LNCaP clone FGC (cell line): Measurements from ENCODE around the gene TRIM38.
"Not testable (repeated sequence)": the region's sequence is repeated elsewhere in the genome, so short reads cannot be mapped to it uniquely, and the experiment has no call there.

Experiments used
- DNase-seq: peaks from one replicate; pipeline ENCODE4 v3.0.0-alpha.2; 2011; ENCODE audit warnings: low read depth
- H3K4me3 ChIP-seq: 2 replicates; pipeline ENCODE4 v1.5.1; 2011; ENCODE audit warnings: mild to moderate bottlenecking, low read depth, low read length, control low read depth
- TF ChIP-seq, protein P1 (sequence below): IDR thresholded peaks from 2 replicates; pipeline ENCODE4 v1.5.1; 2012; ENCODE audit warnings: mild to moderate bottlenecking; ENCODE audit not compliant: control insufficient read depth, insufficient read depth; ENCODE audit errors: extremely low read depth

TRIM38 gene

DNA sequence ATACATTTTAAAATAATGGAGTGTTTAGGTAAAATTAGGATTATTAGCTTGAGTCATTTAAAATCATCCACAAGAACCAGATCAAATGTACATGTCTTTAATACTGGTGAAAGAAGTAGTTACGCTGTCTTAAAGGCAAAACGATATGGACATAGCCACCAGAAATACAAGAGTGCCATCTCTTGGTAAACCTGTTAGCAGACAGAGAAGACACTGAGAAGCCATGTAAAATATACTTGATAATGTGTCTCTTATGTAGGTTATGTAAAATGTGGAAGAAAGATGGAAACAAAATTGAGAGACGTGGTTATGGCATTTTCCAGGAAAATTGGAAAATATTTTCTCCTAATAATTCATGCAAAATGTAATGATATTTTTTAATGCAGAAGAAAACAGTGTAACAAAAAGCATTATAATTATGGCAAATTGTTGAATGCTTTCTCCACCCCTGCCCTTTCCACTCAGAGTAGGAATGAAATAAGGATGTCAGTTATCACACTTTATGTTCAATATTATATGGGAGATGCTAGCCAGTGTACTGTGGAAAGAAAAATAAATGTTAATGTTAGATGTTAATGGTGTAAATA lies 19.9 kb upstream of the TRIM38 start:
- H3K4me3 ChIP-seq = no peak overlapping the region
- TF ChIP-seq, protein P1, sequence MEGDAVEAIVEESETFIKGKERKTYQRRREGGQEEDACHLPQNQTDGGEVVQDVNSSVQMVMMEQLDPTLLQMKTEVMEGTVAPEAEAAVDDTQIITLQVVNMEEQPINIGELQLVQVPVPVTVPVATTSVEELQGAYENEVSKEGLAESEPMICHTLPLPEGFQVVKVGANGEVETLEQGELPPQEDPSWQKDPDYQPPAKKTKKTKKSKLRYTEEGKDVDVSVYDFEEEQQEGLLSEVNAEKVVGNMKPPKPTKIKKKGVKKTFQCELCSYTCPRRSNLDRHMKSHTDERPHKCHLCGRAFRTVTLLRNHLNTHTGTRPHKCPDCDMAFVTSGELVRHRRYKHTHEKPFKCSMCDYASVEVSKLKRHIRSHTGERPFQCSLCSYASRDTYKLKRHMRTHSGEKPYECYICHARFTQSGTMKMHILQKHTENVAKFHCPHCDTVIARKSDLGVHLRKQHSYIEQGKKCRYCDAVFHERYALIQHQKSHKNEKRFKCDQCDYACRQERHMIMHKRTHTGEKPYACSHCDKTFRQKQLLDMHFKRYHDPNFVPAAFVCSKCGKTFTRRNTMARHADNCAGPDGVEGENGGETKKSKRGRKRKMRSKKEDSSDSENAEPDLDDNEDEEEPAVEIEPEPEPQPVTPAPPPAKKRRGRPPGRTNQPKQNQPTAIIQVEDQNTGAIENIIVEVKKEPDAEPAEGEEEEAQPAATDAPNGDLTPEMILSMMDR = peak; percentile 83
- no peak for DNase-seq

DNA sequence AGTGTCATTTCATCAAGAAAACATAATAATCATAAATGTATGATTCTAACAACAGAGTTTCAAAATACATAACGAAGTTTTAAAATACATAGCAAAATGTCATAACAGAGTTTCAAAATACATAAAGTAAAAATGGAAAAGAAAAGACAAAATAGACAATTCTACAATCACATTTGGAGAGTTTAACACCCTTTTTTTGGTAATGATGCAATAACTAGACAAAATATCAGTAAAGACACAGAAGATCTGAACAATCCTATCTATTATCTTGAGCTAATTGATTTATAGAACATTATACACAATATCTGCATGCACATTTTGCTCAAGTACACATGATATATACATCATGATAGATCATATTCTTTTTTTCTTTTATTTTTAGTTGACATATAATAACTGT lies 18.7 kb upstream of the TRIM38 start:
- no peak for DNase-seq
- H3K4me3 ChIP-seq = no peak overlapping the region
- TF ChIP-seq, protein P1 = no peak

DNA sequence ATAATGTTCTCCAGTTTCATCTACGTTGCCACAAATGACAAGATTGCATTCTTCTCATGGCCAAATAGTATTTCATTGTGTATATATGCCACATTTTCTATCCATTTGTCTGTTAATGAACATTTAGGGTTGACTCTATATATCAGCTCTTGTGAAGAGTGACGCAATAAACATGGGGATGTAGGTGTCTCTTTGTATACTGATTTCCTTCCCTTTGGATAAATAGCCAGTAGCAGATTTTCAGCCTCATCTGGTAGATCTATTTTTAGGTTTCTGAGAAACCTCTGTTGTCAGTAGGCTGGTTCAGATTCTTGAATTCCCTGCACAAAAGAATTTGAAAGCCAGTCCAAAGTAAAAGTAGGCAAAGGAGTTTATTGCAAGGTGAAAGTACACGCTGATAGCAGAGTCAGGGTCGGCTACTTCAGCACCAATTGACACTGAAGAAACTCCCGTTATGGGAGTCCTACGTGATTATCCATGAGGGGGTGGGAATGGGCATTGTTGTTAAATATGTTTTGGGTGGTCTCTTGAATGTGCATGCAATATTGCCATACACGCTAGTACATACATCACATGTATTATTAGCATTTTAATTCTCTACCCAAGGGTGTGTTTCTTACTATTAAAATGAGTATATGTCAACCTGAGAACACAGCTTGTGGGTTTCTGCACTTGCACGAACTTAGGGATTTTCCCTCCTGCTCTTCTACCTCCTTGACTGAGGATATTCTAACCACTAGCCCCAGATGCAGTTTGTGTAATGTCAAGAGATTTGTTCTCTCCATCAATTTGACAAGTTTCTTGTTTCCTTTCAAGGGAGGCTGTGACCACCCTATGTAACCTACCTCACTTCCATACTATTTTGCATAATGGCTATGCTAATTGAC lies 17.7 kb upstream of the TRIM38 start:
- TF ChIP-seq, protein P1 = no peak
- DNase-seq = no peak

DNA sequence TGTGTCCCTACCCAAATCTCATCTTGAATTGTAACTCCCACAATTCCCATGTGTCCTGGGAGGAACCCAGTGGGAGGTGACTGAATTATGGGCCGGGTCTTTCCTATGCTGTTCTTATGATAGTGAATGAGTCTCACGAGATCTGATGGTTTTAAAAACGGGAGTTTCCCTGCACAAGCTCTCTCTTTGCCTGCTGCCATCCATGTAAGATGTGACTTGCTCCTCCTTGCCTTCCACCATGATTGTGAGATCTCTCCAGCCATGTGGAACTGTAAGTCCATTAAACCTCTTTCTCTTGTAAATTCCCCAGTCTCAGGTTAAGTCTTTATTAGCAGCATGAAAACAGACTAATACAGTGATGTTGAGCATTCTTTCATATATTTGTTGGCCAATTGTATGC lies 16.9 kb upstream of the TRIM38 start:
- not testable (repeated sequence) for DNase-seq, H3K4me3 ChIP-seq

More for the DNA sequence above, 17.7 kb upstream of the TRIM38 start:
- H3K4me3 ChIP-seq = no peak overlapping the region

DNA sequence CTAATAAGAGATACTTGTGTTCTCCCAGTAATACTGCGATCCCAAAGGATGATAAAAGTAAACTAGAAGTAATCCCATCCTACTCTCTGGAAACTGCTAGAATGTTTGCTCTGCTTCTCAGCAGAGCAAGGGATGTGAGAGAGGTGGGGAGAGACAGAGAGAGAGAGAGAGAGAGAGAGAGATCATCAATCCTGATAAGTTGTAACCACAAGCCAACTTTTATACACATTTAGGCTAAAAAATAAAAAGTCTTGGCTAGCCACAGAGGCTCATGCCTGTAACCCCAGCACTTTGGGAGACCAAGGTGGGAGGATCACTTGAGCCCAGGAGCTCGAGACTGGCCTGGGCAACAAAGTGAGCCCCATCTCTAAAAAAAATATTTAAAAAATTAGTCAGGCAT lies 16.0 kb upstream of the TRIM38 start:
- DNase-seq = no peak
- TF ChIP-seq, protein P1 = no peak
- H3K4me3 ChIP-seq = no peak overlapping the region

DNA sequence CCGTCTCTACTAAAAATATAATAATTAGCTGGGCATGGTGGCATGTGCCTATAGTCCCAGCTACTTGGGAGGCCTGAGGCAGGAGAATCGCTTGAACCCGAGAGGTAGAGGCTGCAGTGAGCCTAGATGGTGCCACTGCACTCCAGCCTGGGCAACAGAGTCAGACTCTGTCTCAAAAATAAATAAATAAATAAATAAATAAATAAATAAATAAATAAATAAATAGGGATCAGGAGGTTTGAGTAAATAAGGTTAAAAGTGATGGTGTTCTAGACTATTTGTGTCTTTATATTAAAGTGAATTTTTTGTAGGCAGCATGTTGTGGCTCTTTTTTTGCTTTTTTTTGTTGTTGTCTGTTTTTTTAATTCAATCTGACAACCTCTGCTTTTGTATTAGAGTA lies 15.1 kb upstream of the TRIM38 start:
- DNase-seq, H3K4me3 ChIP-seq: not testable (repeated sequence)

DNA sequence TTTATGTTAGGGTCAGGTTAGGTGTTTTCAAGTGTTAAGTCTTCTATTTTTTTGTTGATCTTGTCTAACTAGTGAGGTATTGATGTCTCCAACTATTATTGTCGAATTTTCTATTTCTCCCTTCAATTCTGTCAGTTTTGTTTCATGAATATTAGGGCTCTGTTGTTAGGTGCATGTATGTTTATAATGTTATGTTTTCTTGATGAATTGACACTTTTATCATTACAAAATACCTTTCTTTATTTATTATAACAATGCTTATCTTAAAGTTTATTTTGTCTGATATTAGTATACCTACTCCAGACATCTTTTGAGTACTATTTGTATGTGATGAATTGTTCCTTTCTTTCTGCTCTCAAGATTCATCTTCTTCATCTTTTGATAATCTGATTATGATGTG lies 12.9 kb upstream of the TRIM38 start:
- TF ChIP-seq, protein P1 = no peak

DNA sequence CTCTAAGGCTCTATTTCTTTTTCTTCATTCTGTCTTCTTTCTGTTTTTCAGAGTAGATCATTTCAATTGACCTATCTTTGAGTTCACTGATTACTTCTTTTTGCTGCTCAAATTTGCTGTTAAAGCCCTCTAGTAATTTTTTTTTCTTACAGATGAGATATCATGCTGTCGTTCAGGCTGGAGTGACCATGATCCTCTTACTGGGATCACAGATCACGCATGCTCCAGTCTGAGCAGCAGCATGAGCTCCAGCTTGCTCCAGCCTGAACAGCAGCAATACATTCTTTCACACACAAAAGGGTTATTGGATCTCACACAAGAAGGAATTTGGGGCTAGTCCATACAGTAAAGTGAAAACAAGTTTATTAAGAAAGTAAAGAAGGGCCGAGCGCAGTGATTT lies 12.3 kb upstream of the TRIM38 start:
- no peak overlapping the region for H3K4me3 ChIP-seq
- DNase-seq = no peak
- TF ChIP-seq, protein P1 = no peak

More for the DNA sequence above, 12.9 kb upstream of the TRIM38 start:
- DNase-seq = no peak
- H3K4me3 ChIP-seq = no peak overlapping the region
